ENCODE results near the gene HAT1.

DNA sequence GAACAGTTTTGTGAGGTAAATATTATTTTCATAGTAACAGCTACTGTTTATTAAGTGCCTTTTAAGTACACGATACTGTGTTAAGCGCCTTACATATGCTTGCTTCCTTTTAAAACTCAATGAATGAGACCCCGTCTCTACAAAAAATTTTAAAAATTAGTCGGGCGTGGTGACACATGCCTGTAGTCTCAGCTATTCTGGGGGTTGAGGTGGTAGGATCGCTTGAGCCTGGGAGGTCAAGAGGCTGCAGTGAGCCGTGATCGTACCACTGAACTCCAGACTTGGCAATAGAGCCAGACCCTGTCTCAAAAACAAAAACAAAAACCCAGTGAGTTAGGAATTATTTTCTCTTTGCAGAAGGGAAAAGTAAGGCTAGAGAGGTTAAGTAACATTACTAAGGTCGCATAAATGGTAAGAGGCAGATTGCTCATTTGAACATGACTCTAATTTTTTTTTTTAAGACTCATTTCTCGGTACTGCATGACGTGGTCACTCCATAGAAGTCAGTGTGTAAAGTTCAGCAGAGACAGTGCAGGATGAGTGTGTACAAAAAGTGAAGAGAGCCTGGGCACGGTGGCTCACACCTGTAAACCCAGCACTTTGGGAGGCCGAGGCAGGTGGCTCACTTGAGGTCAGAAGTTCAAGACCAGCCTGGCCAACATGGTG, 78.6 kb downstream of the HAT1 start:
- no peak for TF ChIP-seq POLR2A (IDR thresholded peaks at IDR 0.05; ENCODE audit: extremely low read depth, insufficient read length)
- TF ChIP-seq, protein P1, sequence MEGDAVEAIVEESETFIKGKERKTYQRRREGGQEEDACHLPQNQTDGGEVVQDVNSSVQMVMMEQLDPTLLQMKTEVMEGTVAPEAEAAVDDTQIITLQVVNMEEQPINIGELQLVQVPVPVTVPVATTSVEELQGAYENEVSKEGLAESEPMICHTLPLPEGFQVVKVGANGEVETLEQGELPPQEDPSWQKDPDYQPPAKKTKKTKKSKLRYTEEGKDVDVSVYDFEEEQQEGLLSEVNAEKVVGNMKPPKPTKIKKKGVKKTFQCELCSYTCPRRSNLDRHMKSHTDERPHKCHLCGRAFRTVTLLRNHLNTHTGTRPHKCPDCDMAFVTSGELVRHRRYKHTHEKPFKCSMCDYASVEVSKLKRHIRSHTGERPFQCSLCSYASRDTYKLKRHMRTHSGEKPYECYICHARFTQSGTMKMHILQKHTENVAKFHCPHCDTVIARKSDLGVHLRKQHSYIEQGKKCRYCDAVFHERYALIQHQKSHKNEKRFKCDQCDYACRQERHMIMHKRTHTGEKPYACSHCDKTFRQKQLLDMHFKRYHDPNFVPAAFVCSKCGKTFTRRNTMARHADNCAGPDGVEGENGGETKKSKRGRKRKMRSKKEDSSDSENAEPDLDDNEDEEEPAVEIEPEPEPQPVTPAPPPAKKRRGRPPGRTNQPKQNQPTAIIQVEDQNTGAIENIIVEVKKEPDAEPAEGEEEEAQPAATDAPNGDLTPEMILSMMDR (IDR thresholded peaks at IDR 0.05; ENCODE audit: low read depth, low read length), result no peak
